Activated naive CD4-positive, alpha-beta T cell treated with Interleukin-2 at 50 U/mL for 16 hours (primary cell): ENCODE data around the gene ZDHHC17.
"Not testable (repeated sequence)": the region's sequence is repeated elsewhere in the genome, so short reads cannot be mapped to it uniquely, and the experiment has no call there.

ENCODE experiments used
- DNase-seq: peaks from one replicate; pipeline ENCODE4 v3.0.0-alpha.2; 2020

The ZDHHC17 gene

DNA sequence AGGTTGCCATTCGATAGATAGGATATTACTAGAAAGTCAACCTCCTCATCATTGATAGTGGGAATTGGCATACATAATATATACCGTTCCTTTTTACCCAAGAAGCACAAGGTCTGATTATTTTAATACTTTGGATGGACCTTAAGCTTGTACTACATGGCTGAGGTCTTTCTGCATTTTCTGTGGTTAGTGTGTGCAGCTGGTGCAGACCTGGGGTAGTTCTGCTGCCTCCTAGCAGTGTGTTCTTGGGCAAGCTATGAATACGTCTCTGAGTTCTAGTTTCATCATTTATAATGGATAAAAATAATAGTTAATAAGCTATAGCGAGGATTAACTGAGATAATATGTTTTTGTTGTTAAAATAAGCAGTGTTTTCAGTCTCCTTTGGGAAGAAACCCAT, 2.2 kb downstream of the ZDHHC17 start:
- DNase-seq, result no peak

- DNase-seq, result no peak
Measured at GRCh38 chr12:76768576-76768975, 4.7 kb downstream of the ZDHHC17 start.

- no peak for DNase-seq
Measured at GRCh38 chr12:76777765-76778216, 13.9 kb downstream of the ZDHHC17 start.

- no peak for DNase-seq
Measured at GRCh38 chr12:76778364-76778763, 14.4 kb downstream of the ZDHHC17 start.

- not testable (repeated sequence) for DNase-seq
Measured at GRCh38 chr12:76779310-76779709, 15.4 kb downstream of the ZDHHC17 start.

DNA sequence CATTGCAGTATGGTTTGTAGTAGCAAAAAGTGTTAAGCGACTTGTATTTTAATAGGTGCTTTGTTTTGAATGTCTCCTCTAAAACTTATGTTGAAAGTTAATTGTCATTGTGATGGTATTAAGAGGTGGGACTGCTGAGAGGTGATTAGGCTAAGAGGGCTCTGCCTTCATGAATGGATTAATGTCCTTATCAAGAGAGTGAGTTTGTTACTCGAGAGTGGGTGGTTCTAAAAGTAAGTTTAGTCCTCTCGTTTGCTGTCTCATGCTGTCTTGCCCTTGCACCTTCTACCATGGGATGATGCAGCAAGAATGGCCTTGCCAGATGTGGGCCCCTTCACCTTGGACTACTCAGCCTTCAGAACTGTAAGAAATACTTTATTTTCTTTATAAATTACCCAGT, 17.4 kb downstream of the ZDHHC17 start:
- DNase-seq, result no peak

DNA sequence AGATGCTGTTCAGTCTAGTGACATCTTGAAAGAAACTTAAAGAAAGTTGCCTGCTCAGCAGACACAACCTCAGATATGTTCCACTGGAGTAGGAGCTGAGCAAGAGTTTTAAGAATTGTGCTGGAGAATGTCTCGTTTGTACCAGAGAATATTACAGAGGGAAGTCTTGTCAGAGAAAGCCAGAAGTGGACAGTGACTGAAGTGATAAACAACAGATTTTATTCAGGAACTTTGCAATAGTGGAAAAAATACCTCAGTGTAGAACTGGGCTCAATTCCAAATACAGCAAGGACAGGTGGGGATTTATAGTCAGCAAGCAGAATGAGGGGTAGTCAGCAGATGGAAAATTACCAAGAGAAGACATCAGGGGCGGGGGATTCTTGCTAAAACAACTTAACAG, 18.6 kb downstream of the ZDHHC17 start:
- DNase-seq, result no peak

DNA sequence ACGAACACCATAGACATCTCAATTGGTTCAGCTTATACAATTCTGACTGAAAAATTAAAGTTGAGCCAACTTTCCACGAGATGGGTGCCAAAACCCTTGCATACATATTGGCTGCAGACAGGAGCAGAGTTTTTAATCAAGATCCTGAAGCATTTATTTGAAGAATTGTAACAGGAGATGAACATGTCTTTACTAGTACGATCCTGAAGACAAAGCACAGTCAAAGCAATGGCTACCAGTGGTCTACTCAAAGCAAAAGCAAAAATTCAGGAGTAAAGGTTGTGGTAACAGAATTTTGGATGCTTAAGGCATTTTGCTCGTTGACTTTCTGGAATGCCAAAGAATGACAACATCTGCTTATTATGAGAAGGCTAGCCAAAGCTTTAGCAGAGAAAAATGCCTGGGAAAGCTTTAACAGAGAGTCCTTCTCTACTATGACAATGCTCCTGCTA, 20.7 kb downstream of the ZDHHC17 start:
- DNase-seq, result no peak

DNA sequence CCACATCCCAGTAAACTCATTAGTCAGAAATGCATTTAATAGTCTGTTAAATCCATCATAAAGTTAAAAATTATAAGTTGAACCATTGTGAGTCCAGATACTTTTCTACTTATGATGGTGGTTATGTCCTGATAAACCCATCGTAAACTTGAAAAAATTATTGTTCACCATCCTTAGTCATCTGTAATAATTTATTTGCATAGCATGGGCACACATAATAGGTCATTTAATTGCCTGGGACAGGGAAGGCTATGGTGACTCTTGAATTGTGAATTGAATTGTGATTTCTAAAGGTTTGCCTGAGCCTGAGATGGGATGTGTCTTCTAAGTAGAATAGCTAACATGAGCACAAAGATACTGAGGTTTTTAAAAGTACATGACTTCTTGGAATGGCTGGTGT, 21.5 kb downstream of the ZDHHC17 start:
- no peak for DNase-seq

GRCh38 chr12:76786986-76787385, 23.1 kb downstream of the ZDHHC17 start:
- DNase-seq, result no peak

GRCh38 chr12:76787689-76788088, 23.8 kb downstream of the ZDHHC17 start:
- DNase-seq, result no peak

GRCh38 chr12:76789335-76790050, 25.6 kb downstream of the ZDHHC17 start:
- DNase-seq, result no peak

GRCh38 chr12:76790564-76791552, 26.9 kb downstream of the ZDHHC17 start:
- no peak for DNase-seq

- no peak for DNase-seq
Measured at GRCh38 chr12:76792828-76793227, 28.9 kb downstream of the ZDHHC17 start.

GRCh38 chr12:76798864-76799263, 34.9 kb downstream of the ZDHHC17 start:
- no peak for DNase-seq

- no peak for DNase-seq
Measured at GRCh38 chr12:76799362-76799761, 35.4 kb downstream of the ZDHHC17 start.

DNA sequence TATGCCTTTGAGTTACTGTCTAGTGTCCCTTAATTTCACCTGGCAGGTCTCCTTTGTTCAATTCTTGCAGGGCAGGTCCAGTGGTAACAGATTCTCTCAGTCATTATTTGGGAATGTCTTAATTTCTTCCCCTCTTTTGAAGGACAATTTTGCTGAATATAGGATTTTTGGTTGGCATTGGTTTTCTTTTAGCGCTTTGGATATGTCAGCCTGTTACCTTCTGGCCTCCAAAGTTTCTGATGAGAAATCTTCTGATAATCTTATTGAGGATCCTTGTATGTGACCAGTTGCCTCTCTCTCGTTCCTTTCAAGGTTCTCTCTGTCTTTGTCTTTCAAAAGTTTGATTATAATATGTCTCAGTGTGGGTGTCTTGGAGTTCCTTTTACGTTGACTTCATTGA, 38.1 kb downstream of the ZDHHC17 start:
- DNase-seq, result no peak

- no peak for DNase-seq
Measured at GRCh38 chr12:76804435-76804976, 40.6 kb downstream of the ZDHHC17 start.

DNA sequence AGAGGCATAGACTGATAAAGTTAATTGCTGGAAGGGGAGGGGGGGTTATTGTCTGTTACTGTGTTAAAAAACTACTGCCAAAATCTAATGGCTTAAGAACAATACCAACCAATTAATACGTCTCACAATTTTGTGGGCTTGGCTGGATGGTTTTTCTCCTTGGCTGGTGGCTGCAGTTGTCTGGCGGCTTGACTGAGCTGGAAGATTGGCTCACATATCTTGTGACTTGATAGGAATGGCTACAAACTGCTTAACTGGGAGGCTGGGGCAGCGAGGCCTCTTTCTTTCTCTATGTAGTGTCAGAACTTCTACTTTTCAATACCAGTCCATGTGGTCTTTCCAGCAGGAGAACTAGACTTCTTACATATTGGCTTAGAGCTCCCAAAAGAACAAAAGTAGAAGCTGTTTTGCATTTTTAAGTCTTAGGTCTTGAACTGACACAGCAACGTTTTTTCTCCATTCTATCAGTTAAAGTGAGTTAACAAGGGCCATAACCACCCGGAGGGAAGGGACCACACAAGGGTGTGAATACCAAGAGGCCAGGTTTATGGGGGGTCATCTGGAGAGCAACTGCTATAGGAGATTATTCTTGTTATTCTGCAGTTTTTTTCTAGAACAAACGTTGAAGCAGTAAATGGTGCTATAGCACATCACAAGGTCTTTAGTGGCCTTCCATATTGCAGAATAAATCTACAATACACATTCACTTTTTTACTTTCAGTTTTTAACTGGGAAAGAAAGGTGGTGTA, 46.9 kb downstream of the ZDHHC17 start:
- no peak for DNase-seq

DNA sequence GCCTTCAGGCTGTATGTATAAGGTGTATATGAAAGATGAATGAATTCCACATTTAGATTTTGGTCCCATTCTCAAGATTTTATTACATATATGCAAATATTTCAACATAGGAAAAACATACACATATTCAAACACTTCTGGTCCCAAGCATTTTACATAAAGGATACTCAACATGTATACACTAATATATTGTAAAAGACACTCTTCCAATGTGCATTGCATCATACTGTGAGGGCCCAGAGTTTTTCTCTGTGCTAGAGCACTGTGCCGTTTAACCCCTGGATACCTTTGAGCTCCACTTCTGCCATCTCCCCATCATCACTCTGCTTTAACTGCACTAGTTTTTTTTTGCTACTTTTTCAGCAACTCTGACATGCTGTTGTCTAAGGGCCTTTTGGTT, 48.1 kb downstream of the ZDHHC17 start:
- no peak for DNase-seq

- DNase-seq, result no peak
Measured at GRCh38 chr12:76813265-76813664, 49.4 kb downstream of the ZDHHC17 start.

DNA sequence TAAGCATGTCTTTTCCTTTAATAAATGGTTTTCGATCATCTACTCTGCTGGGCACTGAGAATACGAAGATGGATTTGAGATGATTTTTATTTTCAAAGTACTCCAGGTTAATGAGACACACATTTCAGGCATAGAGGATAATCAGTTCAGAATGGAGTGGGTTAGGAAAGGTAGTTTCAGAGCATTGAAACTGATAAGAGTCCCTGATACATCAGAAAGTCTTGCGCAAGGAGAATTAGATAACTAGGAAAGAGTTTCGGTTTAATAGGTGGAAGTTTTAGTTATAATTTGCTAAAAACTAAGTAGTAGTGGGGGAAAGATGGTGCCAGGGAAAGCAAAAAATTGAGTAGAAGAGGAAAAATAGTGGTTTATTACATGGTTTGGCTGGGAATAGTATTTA, 50.1 kb downstream of the ZDHHC17 start:
- no peak for DNase-seq
